HG03159 (cell line): Measurements from ENCODE around the gene PDE4D.

Experiments used
- ATAC-seq: cut with Tn5 transposase; IDR thresholded peaks from one replicate; pipeline ENCODE4 v1.9.1; 2021; ENCODE audit warnings: mild to moderate bottlenecking, moderate library complexity; ENCODE audit not compliant: unreplicated experiment

The PDE4D gene

DNA sequence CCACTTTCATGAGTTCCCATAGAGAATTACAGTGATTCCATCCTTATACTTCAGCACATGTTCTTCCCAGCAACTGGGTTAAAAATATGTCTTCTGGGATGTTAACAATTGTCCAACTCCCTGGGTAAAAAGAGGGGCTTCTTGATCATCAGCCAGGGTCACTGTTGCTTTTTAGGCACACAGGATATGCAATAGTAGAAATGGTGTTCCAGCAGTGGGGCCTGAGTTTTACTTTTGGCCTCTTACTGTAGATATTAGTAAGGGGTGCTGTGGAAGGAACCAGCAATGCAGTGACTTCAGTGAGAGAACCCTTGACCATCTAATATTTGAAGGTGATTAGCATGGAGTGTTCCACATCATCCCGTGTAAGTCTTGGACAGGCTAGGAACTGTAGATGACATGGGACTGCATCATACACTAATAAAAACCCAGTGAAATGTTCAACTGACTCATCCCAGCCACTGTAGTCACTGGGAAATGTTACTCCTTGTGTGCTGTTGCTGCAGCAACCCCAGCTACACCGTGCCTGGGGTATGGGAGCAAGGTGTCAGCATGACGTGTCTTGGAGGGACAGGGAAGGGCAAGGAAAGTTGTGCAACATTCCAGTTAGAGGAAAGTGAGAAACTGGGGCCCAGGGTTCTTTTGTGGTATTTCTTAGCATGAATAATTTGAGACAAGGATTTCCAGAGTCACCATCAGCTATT lies 699.8 kb downstream of the PDE4D start:
- no peak for ATAC-seq

DNA sequence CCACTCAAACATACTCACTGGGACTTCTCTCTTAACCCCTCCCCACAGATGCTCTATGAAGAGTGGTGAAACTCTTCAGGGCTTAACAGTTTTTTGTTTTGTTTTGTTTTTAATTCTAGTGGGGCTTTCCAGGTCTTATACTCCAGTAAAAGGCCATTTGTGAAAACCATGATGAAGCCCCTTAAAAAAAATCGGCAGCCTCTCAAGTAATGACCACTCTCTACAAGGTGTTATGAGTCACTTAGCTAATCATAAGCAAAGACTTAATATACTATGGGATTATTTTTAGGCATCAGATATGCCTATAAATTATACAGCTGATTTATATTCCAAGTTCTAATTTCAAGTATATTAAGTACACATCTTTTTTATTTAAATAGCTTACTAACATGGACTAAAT lies 702.8 kb downstream of the PDE4D start:
- no peak for ATAC-seq

DNA sequence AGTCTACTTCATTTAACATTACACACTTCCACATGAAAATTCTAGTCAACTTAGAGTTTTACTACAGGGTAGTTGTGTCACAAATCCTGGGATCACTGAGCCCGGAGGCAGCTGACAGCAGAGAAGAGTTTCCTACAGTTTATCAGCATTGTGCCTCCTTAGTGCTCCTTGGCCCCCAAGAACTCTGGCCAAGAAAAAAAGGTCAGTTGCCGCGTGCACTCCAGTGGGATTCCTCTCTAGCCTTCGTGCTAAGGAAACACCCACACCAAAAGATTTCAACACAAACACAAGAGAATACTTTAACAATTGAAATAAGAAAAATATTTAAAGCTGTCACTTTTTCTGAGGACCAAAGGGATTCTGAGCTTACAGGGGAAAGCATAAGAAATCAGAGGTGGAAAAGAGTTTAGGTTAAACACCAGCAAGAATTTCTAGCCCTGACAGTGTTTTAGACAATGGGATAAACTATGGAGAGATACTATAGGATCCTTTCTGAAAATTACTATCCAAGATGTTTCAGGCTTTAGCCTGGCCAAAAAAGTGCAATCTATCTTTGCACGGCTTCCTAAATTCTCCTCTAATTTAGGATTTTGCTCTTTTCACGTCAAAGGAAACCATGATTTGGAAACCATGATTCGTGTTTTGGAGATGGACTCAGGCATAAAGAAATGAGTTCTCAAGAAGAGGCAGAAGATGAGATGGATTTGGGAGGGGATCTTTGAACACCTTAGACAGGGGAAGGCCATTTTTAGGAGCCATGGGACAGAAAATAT lies 703.9 kb downstream of the PDE4D start:
- no peak for ATAC-seq

DNA sequence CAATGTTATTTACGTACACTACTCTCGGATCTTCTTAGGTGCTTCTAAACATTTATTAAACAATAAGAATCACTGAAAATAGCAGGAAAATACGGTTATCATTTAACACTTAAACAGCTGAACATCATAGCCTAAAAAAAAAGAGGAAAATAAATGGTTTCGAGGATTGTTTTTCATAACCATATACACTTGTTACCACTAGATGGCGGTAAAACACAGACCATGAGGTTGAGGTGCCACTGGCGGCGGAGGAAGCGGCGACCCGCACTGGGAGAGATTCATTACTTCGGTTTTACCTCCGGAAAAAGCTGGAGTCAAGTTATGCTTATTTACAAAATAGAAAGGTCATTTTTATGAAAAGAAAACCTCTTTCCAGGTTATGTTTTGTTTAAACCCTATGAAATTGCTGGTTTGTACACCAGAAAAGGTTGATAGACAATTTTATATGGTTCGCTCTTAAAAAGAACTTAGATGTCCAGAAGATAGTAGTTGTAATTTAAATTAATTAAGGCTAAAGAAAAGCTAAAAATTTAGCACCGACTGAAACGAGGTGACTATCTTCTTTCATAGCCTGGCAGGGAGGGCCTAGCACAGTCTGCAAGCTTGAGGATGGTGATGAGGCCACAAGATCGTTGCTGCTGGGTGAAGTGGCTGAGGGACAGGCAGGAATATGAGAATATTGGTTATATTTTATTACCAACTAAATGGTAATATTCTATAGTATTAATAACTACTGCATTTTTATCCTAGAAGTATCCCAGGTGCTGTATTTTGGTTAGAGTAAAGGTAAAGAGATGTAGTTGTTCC lies 704.9 kb downstream of the PDE4D start:
- peak; percentile 72 for ATAC-seq

DNA sequence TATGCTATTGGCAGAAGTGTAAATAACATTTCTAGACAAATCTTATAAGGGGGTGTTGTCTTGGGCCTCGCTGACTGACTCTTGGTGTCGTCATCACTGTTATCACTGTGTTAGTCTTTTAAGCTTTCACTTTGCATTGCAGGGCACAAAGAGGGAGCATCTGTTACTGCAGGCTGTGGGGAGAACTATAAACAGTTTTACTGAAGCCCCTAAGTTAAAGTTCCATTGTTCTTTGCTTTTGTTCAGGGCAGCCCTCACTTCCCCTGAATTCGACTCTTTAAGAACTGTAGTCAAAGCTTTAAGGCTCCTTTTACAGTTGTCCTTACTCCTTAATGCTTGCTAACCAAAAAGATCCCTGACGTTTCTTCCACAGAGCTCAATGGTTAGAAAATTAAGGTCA lies 705.7 kb downstream of the PDE4D start:
- no peak for ATAC-seq

DNA sequence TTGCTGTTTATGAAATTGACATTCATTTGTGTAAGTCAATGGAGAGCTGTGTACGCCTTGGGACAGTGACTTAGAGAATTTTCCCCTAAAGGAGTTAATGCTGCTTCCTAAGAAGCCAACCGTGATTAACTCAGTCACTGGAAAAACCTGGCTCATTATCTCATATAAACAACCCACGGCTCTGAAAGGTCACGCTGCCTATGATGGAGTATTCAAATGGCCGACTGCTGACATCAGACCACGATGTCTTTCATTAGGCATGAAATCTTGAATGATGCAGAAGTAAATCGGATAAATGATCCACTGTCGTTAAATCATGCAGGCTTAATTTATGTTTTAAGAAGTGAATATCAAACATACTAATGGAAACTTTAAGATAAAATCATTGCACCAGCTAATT lies 706.9 kb downstream of the PDE4D start:
- ATAC-seq = no peak

DNA sequence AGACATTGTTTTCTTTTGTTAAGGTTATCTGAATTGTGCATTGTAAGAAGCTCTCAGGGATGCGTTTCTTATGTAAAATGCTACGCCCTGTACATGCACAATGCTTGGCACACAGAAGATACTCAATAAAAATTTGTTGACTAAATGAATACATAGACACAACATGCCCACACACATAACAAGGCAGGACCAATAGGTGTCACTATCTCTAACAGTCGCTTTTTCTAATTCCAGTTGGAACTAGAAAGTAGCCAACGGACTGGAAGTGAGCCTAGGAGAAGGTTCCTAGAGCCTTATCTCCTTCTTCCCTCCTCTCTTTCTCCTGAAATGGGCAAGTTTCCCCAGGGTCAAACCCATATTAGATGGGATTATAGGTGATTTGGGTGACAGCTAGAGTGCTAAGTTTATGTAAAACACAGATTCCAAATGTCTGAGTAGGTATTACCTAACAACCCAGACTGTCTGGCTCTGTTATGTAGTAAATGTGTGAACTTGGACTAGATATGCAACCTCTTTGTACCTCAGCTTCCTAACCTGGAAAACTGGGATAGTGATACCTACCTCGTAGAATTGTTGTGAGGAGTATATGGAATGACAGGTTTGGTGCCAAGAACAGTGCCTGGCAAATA lies 707.7 kb downstream of the PDE4D start:
- no peak for ATAC-seq

DNA sequence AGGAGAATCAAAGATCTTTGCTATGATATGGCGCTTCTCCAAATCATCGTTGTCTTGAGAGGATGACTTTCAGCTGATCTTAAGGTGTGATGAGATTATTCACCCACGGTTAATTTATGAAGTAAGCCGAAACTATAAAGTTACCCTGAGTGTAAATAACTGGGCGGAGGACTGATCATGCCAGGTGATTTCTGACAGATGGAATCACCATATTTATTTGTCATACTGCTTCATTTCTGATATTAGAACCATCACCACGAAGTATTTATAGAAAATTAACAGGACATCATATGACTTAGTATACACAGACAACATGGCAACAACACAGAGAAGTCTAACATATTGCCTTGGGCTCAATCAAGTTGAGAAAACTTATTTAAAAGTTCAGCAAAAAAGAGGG lies 708.8 kb downstream of the PDE4D start:
- ATAC-seq = no peak

DNA sequence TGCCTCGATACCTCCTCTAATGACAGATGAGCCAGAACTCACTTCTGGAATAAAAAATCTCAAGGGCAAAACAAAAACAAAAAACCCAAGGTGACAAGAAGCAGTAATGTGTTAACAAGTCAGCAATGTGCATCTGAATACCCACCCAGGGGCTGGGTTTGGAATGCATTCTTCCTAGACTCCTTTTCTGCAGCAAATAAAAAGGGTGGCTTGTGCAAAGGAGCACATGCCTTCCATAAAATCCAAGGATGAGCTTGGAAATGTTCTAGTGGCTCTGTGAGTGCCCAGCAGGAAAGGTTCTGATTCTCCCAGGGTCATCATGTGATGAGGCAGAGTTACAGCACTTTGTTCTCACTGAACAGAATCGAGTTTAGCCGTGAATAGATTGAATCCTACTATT lies 710.8 kb downstream of the PDE4D start:
- no peak for ATAC-seq

DNA sequence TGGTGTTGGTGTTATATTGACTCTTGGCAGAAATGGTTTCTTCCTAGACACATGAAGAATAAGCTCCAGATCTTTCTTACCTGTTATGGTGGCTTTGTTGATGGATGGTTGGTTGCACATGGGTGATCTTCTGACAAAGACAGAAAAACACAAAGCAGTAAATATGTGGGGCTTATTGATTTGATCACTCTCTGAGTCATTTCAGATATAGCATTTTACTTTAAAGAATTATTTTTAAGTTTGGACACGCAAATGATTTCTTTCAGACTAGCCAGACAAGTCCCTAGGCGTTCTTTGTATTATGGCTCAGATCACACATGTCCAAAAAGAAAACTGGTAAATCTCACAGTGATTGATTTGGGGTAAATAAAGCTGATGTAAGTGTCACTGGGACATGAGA lies 713.0 kb downstream of the PDE4D start:
- ATAC-seq = peak; percentile 77

DNA sequence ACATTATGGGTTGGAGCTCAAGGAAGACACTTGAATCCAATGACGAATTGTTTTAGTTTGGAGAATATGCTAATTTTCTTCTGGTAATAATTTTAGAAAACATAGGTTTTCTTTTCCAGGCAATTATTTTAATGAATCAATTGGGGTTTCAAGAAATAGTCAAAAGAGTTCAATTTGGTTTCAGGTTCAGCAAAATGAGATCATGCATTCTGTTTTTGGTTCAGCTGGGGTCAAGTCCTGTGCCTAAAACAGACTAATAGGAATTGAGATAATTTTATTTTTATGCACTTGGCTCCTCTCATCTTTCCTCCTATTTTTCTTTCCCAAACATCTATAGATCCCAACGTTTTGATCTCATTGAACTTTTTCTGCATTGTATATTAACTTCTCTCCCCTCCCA lies 713.8 kb downstream of the PDE4D start:
- no peak for ATAC-seq

DNA sequence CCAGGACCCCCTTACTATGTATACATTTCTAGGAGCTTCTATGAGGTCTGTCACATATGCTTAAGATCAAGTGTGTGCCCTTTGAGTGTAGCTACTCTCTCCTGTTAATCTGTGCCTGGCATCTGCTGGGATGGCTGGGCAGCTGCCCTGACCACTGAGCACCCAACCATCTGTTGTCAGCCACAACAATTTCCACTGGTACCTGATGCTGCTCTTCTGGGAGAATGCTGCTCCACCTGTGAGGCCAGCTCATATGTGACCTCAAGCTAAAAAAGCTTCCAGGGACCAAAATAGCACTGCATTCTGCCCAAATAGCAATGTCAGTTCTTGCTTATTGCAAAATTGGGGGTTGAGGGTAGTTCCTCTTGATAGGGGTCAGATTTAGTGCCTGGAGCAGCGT lies 715.0 kb downstream of the PDE4D start:
- no peak for ATAC-seq

DNA sequence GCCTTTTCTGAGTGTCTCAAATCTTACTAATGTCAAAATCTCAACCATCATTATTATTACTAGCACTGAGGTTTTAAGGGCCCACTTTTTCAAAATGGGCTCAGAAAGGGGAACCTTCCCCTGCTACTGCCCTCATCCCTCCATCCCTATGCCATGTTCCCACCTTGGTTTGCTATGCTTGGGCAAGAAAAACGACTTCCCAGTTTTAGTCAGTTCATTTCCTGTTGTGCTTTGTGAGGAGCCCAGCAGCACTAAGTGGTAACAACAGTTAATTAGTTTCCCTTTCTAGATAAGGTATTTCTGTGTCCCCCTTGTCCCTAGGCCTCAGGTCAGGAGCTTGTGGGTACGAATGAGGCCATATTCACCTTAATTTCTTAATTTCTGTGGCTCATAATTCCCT lies 715.5 kb downstream of the PDE4D start:
- ATAC-seq = peak; percentile 31

DNA sequence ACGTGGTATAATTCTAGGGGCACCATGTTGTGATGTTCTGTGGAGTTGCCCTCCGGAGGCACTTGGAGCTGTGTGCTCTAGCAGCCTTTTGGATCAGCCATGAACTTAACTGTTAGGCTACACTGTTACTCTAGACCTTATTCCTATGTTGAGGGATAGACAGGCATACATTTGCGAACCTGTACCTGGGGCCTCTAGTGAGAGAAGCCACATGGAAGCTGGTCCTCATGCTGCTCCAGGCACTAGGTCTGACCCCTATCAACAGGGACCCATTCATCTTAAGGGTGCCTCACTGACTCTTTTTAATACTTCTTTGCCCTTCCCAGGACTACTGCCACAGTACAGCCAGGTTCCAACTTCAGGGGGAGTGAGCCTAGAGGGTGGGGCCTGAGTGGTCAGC lies 715.9 kb downstream of the PDE4D start:
- ATAC-seq = no peak

DNA sequence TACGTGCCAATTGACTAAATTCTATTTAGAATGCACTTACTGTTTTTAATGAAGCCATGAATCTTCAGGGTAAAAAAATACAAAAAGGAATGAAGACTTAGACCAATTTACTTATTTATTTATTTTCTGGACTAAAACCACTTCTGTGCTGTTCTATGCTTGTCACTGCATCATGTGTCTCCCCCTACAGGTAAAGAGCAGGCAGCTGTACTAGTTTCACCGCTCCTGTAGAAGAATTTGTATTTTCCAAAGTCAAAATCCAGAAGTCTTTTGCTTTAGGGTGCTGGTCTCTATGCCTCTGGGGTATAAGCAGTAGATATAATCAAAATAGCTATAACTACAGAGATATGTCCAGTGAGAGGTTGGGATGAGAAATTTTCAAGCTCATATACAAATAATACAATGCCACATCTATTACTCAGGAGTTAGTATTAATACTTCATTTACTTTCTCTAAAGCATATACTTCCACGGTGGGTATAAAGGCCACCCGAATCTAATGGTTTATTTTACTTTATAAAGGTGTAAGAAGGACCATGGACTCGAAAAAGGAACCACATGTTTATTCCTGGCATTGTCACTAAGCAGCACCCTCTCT lies 719.2 kb downstream of the PDE4D start:
- ATAC-seq = peak; percentile 57

DNA sequence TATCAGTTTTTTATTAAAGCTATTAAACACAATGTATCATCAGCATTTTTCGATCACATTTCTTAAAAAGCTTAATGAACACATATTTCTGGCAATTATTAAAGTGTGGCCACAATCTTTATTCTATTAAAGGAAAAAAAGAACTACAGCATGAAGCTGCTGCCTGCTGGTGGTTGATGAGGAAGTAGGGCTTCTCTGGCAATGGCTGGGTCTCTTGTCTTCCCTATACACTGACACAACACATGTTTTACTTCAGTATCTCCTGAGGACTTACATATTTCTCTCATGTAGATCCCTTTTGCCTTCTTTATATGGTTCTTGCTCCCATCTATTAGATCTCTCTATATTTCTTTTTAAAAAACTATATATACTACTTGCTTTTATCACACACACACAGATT lies 719.9 kb downstream of the PDE4D start:
- no peak for ATAC-seq

DNA sequence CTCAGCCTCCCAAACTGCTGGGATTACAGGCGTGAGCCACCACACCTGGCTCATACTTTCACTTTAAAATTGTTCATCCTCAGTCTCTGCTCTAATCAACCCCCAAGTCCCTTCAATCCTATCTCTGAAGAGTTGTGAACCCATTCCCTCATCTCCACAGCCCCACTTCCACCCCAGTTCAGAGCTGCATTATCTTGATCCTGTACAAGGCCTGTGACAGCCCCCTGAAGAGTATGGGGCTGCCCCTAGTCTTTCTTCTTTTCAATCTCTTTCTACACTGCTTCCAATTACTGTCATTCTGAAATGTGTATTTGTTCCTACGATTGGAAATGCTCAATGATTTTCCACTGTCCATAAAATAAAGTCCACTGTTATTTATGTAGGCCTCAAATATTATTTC lies 722.4 kb downstream of the PDE4D start:
- ATAC-seq = no peak

DNA sequence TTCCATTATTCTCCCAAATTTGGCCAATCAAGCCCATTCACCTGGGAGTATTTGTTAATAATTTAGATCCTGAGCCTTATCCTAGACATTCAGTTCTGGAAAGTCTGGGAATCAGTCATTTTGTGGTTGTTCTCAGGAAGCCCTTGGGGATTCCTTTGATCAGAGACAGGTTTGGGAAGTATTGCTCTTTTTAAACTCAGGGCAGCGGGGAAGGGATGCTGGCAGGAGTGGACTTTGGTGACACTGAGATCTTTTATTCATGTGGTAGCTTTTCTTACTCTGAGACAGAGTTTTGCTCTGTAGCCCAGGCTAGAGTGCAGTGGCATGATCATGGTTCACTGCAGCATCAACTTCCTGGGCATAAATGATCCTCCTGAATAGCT lies 723.8 kb downstream of the PDE4D start:
- no peak for ATAC-seq

DNA sequence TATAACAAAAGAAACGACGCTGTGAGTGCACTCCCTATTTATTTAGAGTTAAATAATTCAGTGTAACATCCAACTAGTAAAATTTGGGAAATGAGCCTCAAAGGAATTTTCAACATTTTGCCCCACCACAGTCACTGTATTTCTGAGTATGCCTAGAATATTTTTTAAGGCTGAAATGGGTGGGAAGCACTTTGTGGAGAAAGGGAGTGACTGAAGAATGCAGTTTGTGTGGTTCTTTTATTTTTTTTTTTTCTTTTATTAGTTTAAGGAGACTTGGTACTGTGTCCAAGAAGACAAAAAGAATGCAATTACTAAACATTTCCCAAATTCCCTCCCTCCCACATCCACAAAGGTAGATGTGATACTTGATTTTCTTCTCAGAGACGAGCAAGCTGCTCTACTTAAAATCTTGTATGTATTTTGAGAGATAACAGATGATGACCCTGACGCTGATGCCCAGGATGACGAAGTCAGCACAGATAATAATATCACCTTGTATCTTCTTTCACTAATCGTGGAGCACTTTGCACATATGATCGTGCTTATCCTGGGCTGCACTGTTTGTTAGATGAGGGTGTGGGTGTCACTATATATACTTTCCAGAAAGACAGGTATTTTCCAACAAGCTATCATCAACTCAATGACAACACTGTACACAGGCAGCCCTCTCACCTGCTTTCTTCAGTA lies 724.3 kb downstream of the PDE4D start:
- ATAC-seq = no peak

DNA sequence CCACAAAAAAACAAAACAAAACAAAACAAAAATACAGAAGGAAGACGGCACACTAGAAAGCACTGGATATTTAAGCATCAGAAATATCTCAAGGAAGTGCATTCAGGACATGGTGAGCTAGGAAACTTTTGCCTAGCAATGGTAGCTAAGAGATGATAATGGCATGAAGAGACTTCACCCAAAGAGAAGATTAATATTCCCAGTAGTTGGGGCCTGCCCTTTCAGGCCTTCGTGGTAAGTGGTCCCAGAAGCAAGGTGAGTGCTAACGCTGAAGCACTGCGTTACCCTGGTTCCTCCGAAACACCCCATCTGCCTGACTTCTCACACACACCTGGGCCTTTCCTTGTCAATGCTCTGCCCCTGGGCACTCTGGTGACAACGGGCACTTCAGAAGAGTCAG lies 725.5 kb downstream of the PDE4D start:
- ATAC-seq = no peak
